OCI-LY7 (cell line): ENCODE measurements around the gene PRDM1. TPM values are rescaled to one million over a fixed set of nuclear protein-coding genes. Genes with fewer than 3 reads are reported as not detected.

Source experiments
- BruUV-seq: library from RNA; stranded (reverse); fragments of 400-500 nt; replicated peaks from 2 replicates; lab custom pipeline; 2021; lab: Mats Ljungman, UMichigan
- CTCF ChIA-PET: fragments of 300-600 bp; sonication (Branson Sonifier 250); formaldehyde crosslinking; loops from one replicate; lab custom pipeline; 2022; ENCODE audit warnings: antibody characterized with exemption; ENCODE audit not compliant: unreplicated experiment; lab: Charles Lee
- POLR2A ChIA-PET: fragments of 300-600 bp; sonication (Branson Sonifier 250); formaldehyde crosslinking; loops from one replicate; lab custom pipeline; 2022; ENCODE audit warnings: antibody characterized with exemption; lab: Charles Lee
- DNase-seq: peaks from one replicate; pipeline ENCODE4 v3.0.0-alpha.2; 2015; ENCODE audit warnings: low spot score
- H2AFZ ChIP-seq: fragments of 200-600 bp; sonication (generic), shearing (Covaris generic); 2 replicates; pipeline ENCODE4 v1.6.1; 2014; ENCODE audit warnings: mild to moderate bottlenecking, antibody characterized with exemption, low read length, moderate library complexity
- H3K27ac ChIP-seq: fragments of 200-600 bp; sonication (generic); 2 replicates; pipeline ENCODE4 v1.5.1; 2014; ENCODE audit warnings: mixed run types, low read depth, mild to moderate bottlenecking, moderate library complexity, low read length, inconsistent platforms; ENCODE audit not compliant: poor library complexity, severe bottlenecking
- H3K36me3 ChIP-seq: fragments of 200-600 bp; sonication (generic); 2 replicates; pipeline ENCODE4 v1.6.1; 2014; ENCODE audit warnings: mild to moderate bottlenecking, antibody characterized with exemption, low read length, moderate library complexity, mixed read lengths; ENCODE audit not compliant: insufficient read depth
- H3K4me1 ChIP-seq: fragments of 200-600 bp; sonication (generic); 2 replicates; pipeline ENCODE4 v1.5.1; 2014; ENCODE audit warnings: mild to moderate bottlenecking, low read length; ENCODE audit not compliant: insufficient read depth, poor library complexity, severe bottlenecking
- H3K4me2 ChIP-seq: fragments of 200-600 bp; sonication (generic); 2 replicates; pipeline ENCODE4 v1.6.1; 2014; ENCODE audit warnings: mild to moderate bottlenecking, low read length
- H3K4me3 ChIP-seq: fragments of 200-600 bp; sonication (generic); 2 replicates; pipeline ENCODE4 v1.5.1; 2014; ENCODE audit warnings: mild to moderate bottlenecking, low read depth, low read length; ENCODE audit not compliant: poor library complexity, severe bottlenecking
- H3K79me2 ChIP-seq: fragments of 200-600 bp; sonication (generic); 2 replicates; pipeline ENCODE4 v1.6.1; 2016; ENCODE audit warnings: low read depth, mild to moderate bottlenecking, low read length, moderate library complexity, mixed read lengths; ENCODE audit not compliant: insufficient read depth
- H3K9me2 ChIP-seq: fragments of 200-600 bp; sonication (generic); 2 replicates; pipeline ENCODE4 v1.6.1; 2016; ENCODE audit warnings: mild to moderate bottlenecking, low read length, mixed read lengths; ENCODE audit not compliant: insufficient read depth
- H3K9me3 ChIP-seq: fragments of 200-600 bp; sonication (generic); 2 replicates; pipeline ENCODE4 v1.6.1; 2014; ENCODE audit warnings: mild to moderate bottlenecking, mixed run types, low read length, mixed read lengths
- H4K20me1 ChIP-seq: fragments of 200-600 bp; sonication (generic); 2 replicates; pipeline ENCODE4 v1.6.1; 2014; ENCODE audit warnings: mild to moderate bottlenecking, antibody characterized with exemption, low read length, moderate library complexity, mixed read lengths; ENCODE audit not compliant: insufficient read depth
- CTCF ChIP-seq: fragments of 200-600 bp; sonication (generic); conservative IDR thresholded peaks from 2 replicates; pipeline ENCODE4 v1.5.1; 2014; ENCODE audit warnings: mild to moderate bottlenecking, antibody characterized with exemption, low read length, moderate library complexity, mixed read lengths
- EZH2phosphoT487 ChIP-seq: fragments of 200-600 bp; sonication (generic); IDR thresholded peaks from 2 replicates; pipeline ENCODE4 v1.6.1; 2018; ENCODE audit warnings: low read depth, borderline replicate concordance, mild to moderate bottlenecking, mixed run types, antibody characterized with exemption, low read length, moderate library complexity, mixed read lengths
- intact Hi-C: fragments of 100-400 bp; cut with micrococcal nuclease; formaldehyde crosslinking; loops from one replicate; pipeline ENCODE4 v1.10.0; 2022; ENCODE audit not compliant: unreplicated experiment
- total RNA-seq, 2 experiments: library from RNA; depleted of rRNA in 1 of 2; stranded (reverse); fragments of >200 nt in 1 of 2; shearing (Covaris generic) in 1 of 2; gene quantifications; 2 replicates each; pipeline ENCODE4 v1.2.3, GENCODE V29; 2014 to 2022

PRDM1 gene
- total RNA-seq, 2 experiments from 2014 or later: 1.5 to 3.3 TPM

DNA sequence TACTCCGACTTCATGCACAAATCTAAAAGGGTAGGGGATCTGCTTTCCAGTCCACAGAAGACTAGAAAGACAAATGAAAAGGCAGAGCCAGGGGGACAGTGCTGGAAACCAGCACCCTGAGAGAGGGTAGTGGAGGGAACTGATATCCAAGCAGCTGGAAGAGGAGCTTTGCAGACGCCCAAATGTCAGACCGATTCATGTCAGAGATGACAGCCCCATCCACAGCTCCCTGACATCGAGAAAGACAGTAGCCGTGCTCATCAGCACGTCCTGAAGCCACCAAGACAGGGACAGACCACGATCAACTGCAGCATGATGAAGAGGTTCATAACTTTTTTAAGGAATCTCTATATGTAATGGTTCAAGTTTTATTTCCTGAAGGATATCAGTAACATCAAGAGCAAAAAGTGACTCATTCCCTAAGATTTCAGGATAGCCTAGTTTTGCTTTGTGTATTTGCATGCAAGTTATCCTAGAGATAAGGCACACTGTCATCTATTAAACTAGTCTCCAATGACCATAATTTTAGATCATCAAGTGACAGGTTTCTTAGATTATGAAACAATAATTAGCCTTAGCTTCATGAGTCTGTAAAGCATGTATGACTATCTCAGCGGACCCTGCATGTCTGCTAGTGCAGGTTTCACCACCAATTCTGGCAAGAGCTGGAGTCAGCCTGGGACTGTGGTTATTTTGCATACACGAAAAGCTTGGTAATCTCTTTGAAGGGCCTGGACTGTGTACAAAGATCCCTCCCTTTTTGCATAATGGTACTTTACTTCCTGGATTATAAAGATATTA, 43.0 kb downstream of the PRDM1 start:
- Histone ChIP-seq H3K4me3 (no peak overlapping the region), H3K36me3 (no peaks in the 10 kb centered on the region), H3K9me2 (no peaks in the 10 kb centered on the region), H3K79me2 (no peaks in the 10 kb centered on the region), H2AFZ (peak overlapping the region; percentile 24; the same call in 1 of the 2 replicates), H3K4me2 (peak overlapping the region; percentile 18; the same call in 1 of the 2 replicates), H3K27ac (no peak overlapping the region), H3K4me1 (peaks cover 11% of the 10 kb centered on the region), H4K20me1 (no peaks in the 10 kb centered on the region), H3K9me3 (no peaks in the 10 kb centered on the region)
- DNase-seq: peak; percentile 34
- ChIA-PET CTCF (interaction anchor here (1.1 kb wide), 1 partner anchor 10 kb away, joined by 5 read pairs; no protein-coding TSS in a partner anchor), POLR2A (interaction anchor here (0.6 to 1.3 kb wide), 6 partner anchors 12 to 479 kb away, joined by 3 to 7 read pairs (median 4); no protein-coding TSS in a partner anchor)
- no TSS peak for BruUV-seq
- no peak for TF ChIP-seq EZH2phosphoT487
- TF ChIP-seq CTCF: no peak
- intact Hi-C loops: no loop called here

DNA sequence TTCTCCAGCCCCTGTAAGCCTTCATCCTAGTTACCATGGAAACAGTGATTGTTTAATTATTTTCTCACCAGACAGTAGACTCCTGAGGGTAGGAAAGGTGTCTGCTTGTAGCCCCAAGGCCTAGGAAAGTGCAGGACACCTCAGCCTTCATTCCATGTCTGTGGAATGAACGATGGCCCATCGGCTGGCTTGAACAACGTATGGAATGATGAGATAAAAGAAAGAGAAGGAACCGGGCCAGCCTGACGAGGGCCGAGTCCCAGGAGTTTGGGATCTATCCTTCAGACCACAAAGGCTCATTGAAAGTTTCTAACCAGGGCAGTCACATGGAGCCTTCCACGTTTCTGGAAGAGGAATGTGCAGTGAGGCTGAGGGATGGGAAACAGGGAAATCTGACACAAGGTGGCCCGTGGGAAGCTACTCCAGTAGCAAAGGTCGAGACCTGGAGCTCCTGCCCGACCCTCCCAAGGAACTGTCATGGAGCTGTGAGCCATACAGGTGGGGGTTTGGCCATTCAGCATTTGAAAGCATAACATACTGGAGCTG, 46.1 kb downstream of the PRDM1 start:
- BruUV-seq: no TSS peak
- H2AFZ ChIP-seq: no peak overlapping the region
- peaks cover 11% of the 10 kb centered on the region for H3K4me1 ChIP-seq
- CTCF ChIA-PET: no interaction called here
- POLR2A ChIA-PET: interaction anchor here (0.6 kb wide), 1 partner anchor 12 kb away, joined by 3 read pairs; no protein-coding TSS in a partner anchor
- no peak overlapping the region for H3K27ac ChIP-seq
- no peak overlapping the region for H3K4me2 ChIP-seq
- H4K20me1 ChIP-seq: no peaks in the 10 kb centered on the region
- H3K79me2 ChIP-seq: no peaks in the 10 kb centered on the region
- intact Hi-C loops: no loop called here
- H3K36me3 ChIP-seq: no peaks in the 10 kb centered on the region
- TF ChIP-seq EZH2phosphoT487 (no peak), CTCF (no peak)
- no peak for DNase-seq
- no peaks in the 10 kb centered on the region for H3K9me3 ChIP-seq
- no peak overlapping the region for H3K4me3 ChIP-seq
- no peaks in the 10 kb centered on the region for H3K9me2 ChIP-seq

DNA sequence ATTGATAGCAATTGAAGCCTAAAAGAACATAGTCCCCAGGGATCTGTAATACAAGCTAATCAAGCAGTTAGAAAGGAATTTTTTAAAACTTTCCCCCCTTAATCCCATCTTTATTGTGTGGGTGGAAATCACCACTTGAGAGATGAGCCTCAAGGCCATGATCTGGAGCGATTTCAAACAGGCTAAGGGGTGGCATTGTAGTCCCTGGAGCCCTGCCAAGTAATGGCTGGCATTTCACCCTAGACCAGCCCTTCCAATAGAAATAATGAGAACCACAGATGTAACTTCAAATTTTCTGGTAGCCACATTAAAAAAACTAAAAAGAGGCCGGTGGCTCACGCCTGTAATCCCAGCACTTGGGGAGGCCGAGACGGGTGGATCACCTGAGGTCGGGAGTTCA, 46.9 kb downstream of the PRDM1 start:
- Histone ChIP-seq H2AFZ (no peak overlapping the region), H3K36me3 (no peaks in the 10 kb centered on the region), H4K20me1 (no peaks in the 10 kb centered on the region), H3K4me2 (no peak overlapping the region), H3K79me2 (no peaks in the 10 kb centered on the region), H3K4me3 (no peak overlapping the region), H3K4me1 (peaks cover 11% of the 10 kb centered on the region), H3K27ac (no peak overlapping the region), H3K9me3 (no peaks in the 10 kb centered on the region), H3K9me2 (no peaks in the 10 kb centered on the region)
- BruUV-seq: no TSS peak
- ChIA-PET POLR2A (no interaction called here), CTCF (no interaction called here)
- TF ChIP-seq EZH2phosphoT487: no peak
- no peak for TF ChIP-seq CTCF
- DNase-seq: no peak
- intact Hi-C loops: no loop called here
